Measurements from ENCODE around the gene COLQ.

The COLQ gene

GRCh38 chr3:15452961-15453360, 68.5 kb downstream of the COLQ start:
- Histone ChIP-seq H3K14ac (ENCODE audit: low read length) (no peak overlapping the region), H3K18ac (ENCODE audit: low read length) (no peak overlapping the region), H2BK5ac (ENCODE audit: low read length) (no peak overlapping the region), H3K27me3 (ENCODE audit: control insufficient read depth in 3 of 3, insufficient read depth in 3 of 3, low read depth in 1 of 3, low read length in 3 of 3) (no peaks in the 10 kb centered on the region), H2AK5ac (ENCODE audit: low read depth, low read length) (no peak overlapping the region), H3K4me3 (ENCODE audit: low read length in 2 of 2) (no peak overlapping the region), H4K91ac (ENCODE audit: low read depth, low read length, poor library complexity) (no peak overlapping the region), H2BK12ac (ENCODE audit: low read length) (no peak overlapping the region), H2BK120ac (ENCODE audit: low read depth, low read length) (no peak overlapping the region), H2AFZ (ENCODE audit: low read length) (no peak overlapping the region), H3K4me2 (ENCODE audit: insufficient read depth, low read length, poor library complexity, severe bottlenecking) (no peak overlapping the region), H2BK15ac (ENCODE audit: low read length) (no peak overlapping the region), H3K4me1 (ENCODE audit: control insufficient read depth in 2 of 2, insufficient read depth in 1 of 2, low read depth in 1 of 2, low read length in 2 of 2) (no peaks in the 10 kb centered on the region), H3K23ac (ENCODE audit: low read depth, low read length, poor library complexity) (no peak overlapping the region), H3K9ac (ENCODE audit: low read depth, low read length, poor library complexity) (no peak overlapping the region), H3K9me3 (replicated peaks in 1 of 2; ENCODE audit: control insufficient read depth in 2 of 2, insufficient read depth in 1 of 2, low read depth in 1 of 2, low read length in 2 of 2) (no peaks in the 10 kb centered on the region), H3K36me3 (replicated peaks in 1 of 2; ENCODE audit: control insufficient read depth in 2 of 2, insufficient read depth in 2 of 2, low read length in 2 of 2) (peaks cover 0 to 2% of the 10 kb centered on the region in 2 donors), H4K8ac (ENCODE audit: low read depth, low read length) (no peak overlapping the region), H3K27ac (replicated peaks; ENCODE audit: low read length) (no peak overlapping the region), H3K4ac (ENCODE audit: low read length) (no peak overlapping the region), H3K79me1 (ENCODE audit: low read depth, low read length) (no peaks in the 10 kb centered on the region)
- DNase-seq (ENCODE audit: low spot score), result no peak
- no CpG with 5 or more reads among the region's 5 CpGs for WGBS, 2 donors (ENCODE audit: extremely low coverage in 2 of 2, insufficient read length in 2 of 2, insufficient replicate concordance in 1 of 2)

DNA sequence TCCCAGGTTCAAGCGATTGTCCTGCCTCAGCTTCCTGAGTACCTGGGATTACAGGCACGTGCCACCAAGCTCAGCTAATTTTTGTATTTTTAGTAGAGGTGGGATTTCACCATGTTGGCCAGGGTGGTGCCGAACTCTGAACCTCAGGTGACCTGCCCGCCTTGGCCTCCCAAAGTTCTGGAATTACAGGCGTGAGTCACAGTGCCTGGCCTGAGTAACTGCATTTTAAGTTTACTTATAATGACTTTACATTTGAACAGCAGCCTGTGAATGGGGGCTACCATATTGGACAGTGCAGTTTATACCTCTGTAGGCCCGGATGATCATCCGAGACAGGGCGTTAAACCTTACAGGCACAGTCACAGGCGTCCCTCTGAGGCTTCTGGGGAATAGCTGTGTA, 69.3 kb downstream of the COLQ start:
- Histone ChIP-seq H4K91ac (ENCODE audit: low read depth, low read length, poor library complexity) (no peak overlapping the region), H3K36me3 (replicated peaks in 1 of 2; ENCODE audit: control insufficient read depth in 2 of 2, insufficient read depth in 2 of 2, low read length in 2 of 2) (peaks cover 0 to 2% of the 10 kb centered on the region in 2 donors), H3K79me1 (ENCODE audit: low read depth, low read length) (no peaks in the 10 kb centered on the region), H2BK5ac (ENCODE audit: low read length) (no peak overlapping the region), H2BK15ac (ENCODE audit: low read length) (no peak overlapping the region), H3K4me2 (ENCODE audit: insufficient read depth, low read length, poor library complexity, severe bottlenecking) (no peak overlapping the region), H3K14ac (ENCODE audit: low read length) (no peak overlapping the region), H3K4me3 (ENCODE audit: low read length in 2 of 2) (no peak overlapping the region), H2AK5ac (ENCODE audit: low read depth, low read length) (no peak overlapping the region), H3K9me3 (replicated peaks in 1 of 2; ENCODE audit: control insufficient read depth in 2 of 2, insufficient read depth in 1 of 2, low read depth in 1 of 2, low read length in 2 of 2) (no peaks in the 10 kb centered on the region), H3K4ac (ENCODE audit: low read length) (no peak overlapping the region), H3K23ac (ENCODE audit: low read depth, low read length, poor library complexity) (no peak overlapping the region), H3K27me3 (ENCODE audit: control insufficient read depth in 3 of 3, insufficient read depth in 3 of 3, low read depth in 1 of 3, low read length in 3 of 3) (no peaks in the 10 kb centered on the region), H3K9ac (ENCODE audit: low read depth, low read length, poor library complexity) (no peak overlapping the region), H4K8ac (ENCODE audit: low read depth, low read length) (no peak overlapping the region), H3K27ac (replicated peaks; ENCODE audit: low read length) (no peak overlapping the region), H3K18ac (ENCODE audit: low read length) (no peak overlapping the region), H2BK12ac (ENCODE audit: low read length) (no peak overlapping the region), H3K4me1 (ENCODE audit: control insufficient read depth in 2 of 2, insufficient read depth in 1 of 2, low read depth in 1 of 2, low read length in 2 of 2) (no peaks in the 10 kb centered on the region), H2AFZ (ENCODE audit: low read length) (no peak overlapping the region), H2BK120ac (ENCODE audit: low read depth, low read length) (no peak overlapping the region)
- no peak for DNase-seq (ENCODE audit: low spot score)
- no CpG with 5 or more reads among the region's 9 CpGs for WGBS, 2 donors (ENCODE audit: extremely low coverage in 2 of 2, insufficient read length in 2 of 2, insufficient replicate concordance in 1 of 2)

GRCh38 chr3:15451216-15452113, 70.0 kb downstream of the COLQ start:
- Histone ChIP-seq H2BK15ac (ENCODE audit: low read length) (no peak overlapping the region), H3K79me1 (ENCODE audit: low read depth, low read length) (no peaks in the 10 kb centered on the region)
- no CpG with 5 or more reads among the region's 18 CpGs for WGBS, 2 donors (ENCODE audit: extremely low coverage in 2 of 2, insufficient read length in 2 of 2, insufficient replicate concordance in 1 of 2)

GRCh38 chr3:15450438-15451215, 70.9 kb downstream of the COLQ start:
- H3K9ac ChIP-seq (ENCODE audit: low read depth, low read length, poor library complexity), result no peak overlapping the region
- H2BK12ac ChIP-seq (ENCODE audit: low read length), result no peak overlapping the region
- no peak overlapping the region for H2BK5ac ChIP-seq (ENCODE audit: low read length)
- H2BK120ac ChIP-seq (ENCODE audit: low read depth, low read length), result no peak overlapping the region
- no peak overlapping the region for H3K4me2 ChIP-seq (ENCODE audit: insufficient read depth, low read length, poor library complexity, severe bottlenecking)
- H4K8ac ChIP-seq (ENCODE audit: low read depth, low read length), result no peak overlapping the region
- no peak for DNase-seq (ENCODE audit: low spot score)
- no CpG with 5 or more reads among the region's 12 CpGs for WGBS, 2 donors (ENCODE audit: extremely low coverage in 2 of 2, insufficient read length in 2 of 2, insufficient replicate concordance in 1 of 2)
- no peak overlapping the region for H3K23ac ChIP-seq (ENCODE audit: low read depth, low read length, poor library complexity)
- no peaks in the 10 kb centered on the region for H3K79me1 ChIP-seq (ENCODE audit: low read depth, low read length)
- H3K14ac ChIP-seq (ENCODE audit: low read length), result no peak overlapping the region
- H4K91ac ChIP-seq (ENCODE audit: low read depth, low read length, poor library complexity), result no peak overlapping the region
- H3K4me3 ChIP-seq (ENCODE audit: low read length in 2 of 2), result no peak overlapping the region
- no peak overlapping the region for H2AK5ac ChIP-seq (ENCODE audit: low read depth, low read length)
- H3K9me3 ChIP-seq (replicated peaks in 1 of 2; ENCODE audit: control insufficient read depth in 2 of 2, insufficient read depth in 1 of 2, low read depth in 1 of 2, low read length in 2 of 2), result no peaks in the 10 kb centered on the region
- no peak overlapping the region for H3K27ac ChIP-seq (replicated peaks; ENCODE audit: low read length)
- no peak overlapping the region for H3K18ac ChIP-seq (ENCODE audit: low read length)
- no peak overlapping the region for H2AFZ ChIP-seq (ENCODE audit: low read length)
- H3K36me3 ChIP-seq (replicated peaks in 1 of 2; ENCODE audit: control insufficient read depth in 2 of 2, insufficient read depth in 2 of 2, low read length in 2 of 2), result no peaks in the 10 kb centered on the region
- H3K27me3 ChIP-seq (ENCODE audit: control insufficient read depth in 3 of 3, insufficient read depth in 3 of 3, low read depth in 1 of 3, low read length in 3 of 3), result no peaks in the 10 kb centered on the region
- H3K4ac ChIP-seq (ENCODE audit: low read length), result no peak overlapping the region
- no peaks in the 10 kb centered on the region for H3K4me1 ChIP-seq (ENCODE audit: control insufficient read depth in 2 of 2, insufficient read depth in 1 of 2, low read depth in 1 of 2, low read length in 2 of 2)
- no peak overlapping the region for H2BK15ac ChIP-seq (ENCODE audit: low read length)

More at GRCh38 chr3:15451216-15452113, 70.0 kb downstream of the COLQ start:
- Histone ChIP-seq H2AK5ac (ENCODE audit: low read depth, low read length) (no peak overlapping the region), H2BK12ac (ENCODE audit: low read length) (no peak overlapping the region), H3K18ac (ENCODE audit: low read length) (no peak overlapping the region), H3K9ac (ENCODE audit: low read depth, low read length, poor library complexity) (no peak overlapping the region), H4K8ac (ENCODE audit: low read depth, low read length) (no peak overlapping the region), H2BK5ac (ENCODE audit: low read length) (no peak overlapping the region), H3K27me3 (ENCODE audit: control insufficient read depth in 3 of 3, insufficient read depth in 3 of 3, low read depth in 1 of 3, low read length in 3 of 3) (no peaks in the 10 kb centered on the region), H3K36me3 (replicated peaks in 1 of 2; ENCODE audit: control insufficient read depth in 2 of 2, insufficient read depth in 2 of 2, low read length in 2 of 2) (peaks cover 0 to 2% of the 10 kb centered on the region in 2 donors), H3K4ac (ENCODE audit: low read length) (no peak overlapping the region), H3K27ac (replicated peaks; ENCODE audit: low read length) (no peak overlapping the region), H2BK120ac (ENCODE audit: low read depth, low read length) (no peak overlapping the region), H3K14ac (ENCODE audit: low read length) (no peak overlapping the region), H3K9me3 (replicated peaks in 1 of 2; ENCODE audit: control insufficient read depth in 2 of 2, insufficient read depth in 1 of 2, low read depth in 1 of 2, low read length in 2 of 2) (no peaks in the 10 kb centered on the region), H3K4me3 (ENCODE audit: low read length in 2 of 2) (no peak overlapping the region), H4K91ac (ENCODE audit: low read depth, low read length, poor library complexity) (no peak overlapping the region), H3K4me2 (ENCODE audit: insufficient read depth, low read length, poor library complexity, severe bottlenecking) (no peak overlapping the region), H2AFZ (ENCODE audit: low read length) (no peak overlapping the region), H3K23ac (ENCODE audit: low read depth, low read length, poor library complexity) (no peak overlapping the region), H3K4me1 (ENCODE audit: control insufficient read depth in 2 of 2, insufficient read depth in 1 of 2, low read depth in 1 of 2, low read length in 2 of 2) (no peaks in the 10 kb centered on the region)
- DNase-seq (ENCODE audit: low spot score), result no peak
